Fibroblast of mammary gland (primary cell): ENCODE results near the gene CD320.

Source experiments
- DNase-seq: peaks from one replicate; pipeline ENCODE4 v3.0.0-alpha.2; 2010; ENCODE audit warnings: low read depth
- H3K4me3 ChIP-seq: 2 replicates; pipeline ENCODE4 v1.5.1; 2011; ENCODE audit warnings: low read depth, mild to moderate bottlenecking, low read length, moderate library complexity; ENCODE audit not compliant: control insufficient read depth
- TF ChIP-seq, protein P1 (sequence below): conservative IDR thresholded peaks from 2 replicates; pipeline ENCODE4 v1.5.1; 2011; ENCODE audit warnings: low read depth, low read length, inconsistent platforms; ENCODE audit not compliant: control insufficient read depth, insufficient read depth

The CD320 gene

DNA sequence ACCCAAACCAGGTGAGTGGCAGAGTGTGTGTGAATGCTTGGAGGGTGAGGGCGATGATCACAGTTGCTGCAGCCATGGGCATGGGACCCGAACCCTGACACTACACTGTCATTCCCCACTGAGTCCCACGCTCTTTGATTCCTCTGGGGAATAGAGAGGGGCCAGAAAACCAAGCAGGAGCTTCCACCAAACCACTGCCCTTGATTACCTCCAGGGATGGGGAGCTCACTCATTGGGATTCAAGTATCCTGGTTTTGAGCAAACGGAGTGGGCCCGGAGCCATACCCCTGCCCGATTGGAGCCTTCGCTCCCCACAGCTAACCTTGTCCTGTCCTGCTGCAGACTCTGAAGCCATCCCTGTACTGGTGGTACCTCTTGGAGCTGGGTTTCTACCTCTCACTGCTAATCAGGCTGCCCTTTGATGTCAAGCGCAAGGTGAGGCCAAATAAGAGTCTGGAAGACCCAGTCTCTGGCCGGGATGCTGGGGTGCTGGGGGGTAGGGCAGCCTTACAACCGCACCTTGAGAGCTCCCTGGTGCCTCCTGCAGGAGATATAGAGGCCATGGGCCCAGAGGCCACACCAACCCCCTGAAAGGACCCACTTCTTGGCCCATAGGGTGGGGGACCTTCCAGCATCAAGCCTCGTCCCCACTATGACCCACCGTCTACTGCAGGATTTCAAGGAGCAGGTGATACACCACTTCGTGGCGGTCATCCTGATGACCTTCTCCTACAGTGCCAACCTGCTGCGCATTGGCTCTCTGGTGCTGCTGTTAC is 51.7 kb downstream of the CD320 start:
- no peak for DNase-seq
- TF ChIP-seq, protein P1, sequence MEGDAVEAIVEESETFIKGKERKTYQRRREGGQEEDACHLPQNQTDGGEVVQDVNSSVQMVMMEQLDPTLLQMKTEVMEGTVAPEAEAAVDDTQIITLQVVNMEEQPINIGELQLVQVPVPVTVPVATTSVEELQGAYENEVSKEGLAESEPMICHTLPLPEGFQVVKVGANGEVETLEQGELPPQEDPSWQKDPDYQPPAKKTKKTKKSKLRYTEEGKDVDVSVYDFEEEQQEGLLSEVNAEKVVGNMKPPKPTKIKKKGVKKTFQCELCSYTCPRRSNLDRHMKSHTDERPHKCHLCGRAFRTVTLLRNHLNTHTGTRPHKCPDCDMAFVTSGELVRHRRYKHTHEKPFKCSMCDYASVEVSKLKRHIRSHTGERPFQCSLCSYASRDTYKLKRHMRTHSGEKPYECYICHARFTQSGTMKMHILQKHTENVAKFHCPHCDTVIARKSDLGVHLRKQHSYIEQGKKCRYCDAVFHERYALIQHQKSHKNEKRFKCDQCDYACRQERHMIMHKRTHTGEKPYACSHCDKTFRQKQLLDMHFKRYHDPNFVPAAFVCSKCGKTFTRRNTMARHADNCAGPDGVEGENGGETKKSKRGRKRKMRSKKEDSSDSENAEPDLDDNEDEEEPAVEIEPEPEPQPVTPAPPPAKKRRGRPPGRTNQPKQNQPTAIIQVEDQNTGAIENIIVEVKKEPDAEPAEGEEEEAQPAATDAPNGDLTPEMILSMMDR = no peak
- no peak overlapping the region for H3K4me3 ChIP-seq

DNA sequence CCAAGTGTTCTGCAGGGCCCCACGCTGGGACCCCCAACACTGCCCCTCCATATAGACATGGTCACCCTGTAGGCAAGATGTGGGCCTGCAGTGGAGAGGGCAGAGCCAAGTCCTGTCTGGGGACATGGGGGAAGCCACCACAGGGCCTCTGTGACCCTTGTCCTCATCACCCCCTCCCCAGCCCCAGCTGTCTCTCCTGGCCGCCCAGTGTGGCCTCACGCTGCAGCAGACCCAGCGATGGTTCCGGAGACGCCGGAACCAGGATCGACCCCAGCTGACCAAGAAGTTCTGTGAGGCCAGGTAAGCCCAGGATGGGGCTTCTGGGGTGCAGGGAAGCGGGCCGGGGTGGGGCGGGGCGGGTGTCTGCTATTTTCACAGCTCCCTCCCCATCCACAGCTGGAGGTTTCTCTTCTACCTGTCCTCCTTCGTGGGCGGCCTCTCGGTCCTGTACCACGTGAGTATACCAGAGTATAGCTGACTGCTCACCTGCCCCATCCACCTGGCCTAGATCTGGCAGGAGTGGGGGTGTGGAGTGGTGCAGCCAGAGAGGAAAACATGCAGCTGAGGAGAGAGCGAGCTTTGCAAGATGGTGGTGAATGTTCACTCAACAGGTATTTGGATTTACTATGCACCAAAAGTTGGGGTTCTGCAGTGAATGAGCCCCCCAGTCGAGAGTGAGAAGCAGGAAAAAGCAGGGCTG is 52.6 kb downstream of the CD320 start:
- H3K4me3 ChIP-seq = no peak overlapping the region
- no peak for DNase-seq
- TF ChIP-seq, protein P1 = no peak

DNA sequence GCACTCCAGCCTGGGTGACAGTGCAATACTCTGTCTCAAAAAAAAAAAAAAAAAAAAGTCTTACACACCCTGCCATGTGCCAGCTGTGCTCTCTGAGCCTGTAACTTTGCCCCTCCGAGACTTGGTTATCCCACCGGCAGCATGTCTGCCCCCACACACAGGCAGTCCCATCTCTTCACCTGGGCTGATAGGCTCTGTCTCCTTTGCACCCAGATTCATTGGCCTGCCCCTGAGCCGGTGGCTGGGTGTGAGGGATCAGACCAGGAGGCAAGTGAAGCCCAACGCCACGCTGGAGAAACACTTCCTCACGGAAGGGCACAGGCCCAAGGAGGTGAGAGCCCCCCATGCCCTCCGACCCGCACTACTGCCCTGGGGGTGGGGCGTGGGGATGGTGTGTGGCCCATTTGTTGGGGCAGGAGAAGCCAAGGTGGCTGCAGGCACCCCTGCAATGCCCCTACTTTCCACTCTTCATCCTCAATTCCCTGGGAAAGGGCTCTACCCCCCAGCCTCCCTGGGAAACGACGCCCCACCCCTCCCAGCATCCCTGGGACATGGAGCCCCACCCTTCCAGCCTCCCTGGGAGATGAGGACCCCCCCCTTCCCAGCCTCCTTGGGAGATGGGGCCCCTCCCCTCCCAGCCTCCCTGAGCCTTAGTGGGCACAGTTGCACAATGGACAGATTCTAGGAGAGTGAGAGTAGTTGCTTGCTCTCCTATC is 53.7 kb downstream of the CD320 start:
- TF ChIP-seq, protein P1 = no peak
- H3K4me3 ChIP-seq = no peak overlapping the region
- DNase-seq = no peak

DNA sequence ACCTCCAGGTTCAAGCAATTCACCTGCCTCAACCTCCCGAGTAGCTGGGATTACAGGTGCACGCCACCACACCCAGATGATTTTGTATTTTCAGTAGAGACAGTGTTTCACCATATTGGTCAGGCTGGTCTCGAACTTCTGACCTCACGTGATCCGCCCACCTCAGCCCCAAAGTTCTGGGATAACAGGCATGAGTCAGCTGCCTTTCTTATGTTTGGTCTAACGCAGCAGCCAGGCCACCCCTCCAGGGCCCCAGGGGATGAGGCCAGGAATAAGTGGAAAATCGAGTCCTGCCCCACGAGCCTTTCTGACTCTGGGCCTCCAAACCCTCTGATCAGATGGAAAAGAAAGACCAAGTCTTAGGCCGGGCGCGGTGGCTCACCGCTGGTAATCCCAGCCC is 54.5 kb downstream of the CD320 start:
- no peak overlapping the region for H3K4me3 ChIP-seq
- DNase-seq = peak; percentile 18
- TF ChIP-seq, protein P1 = no peak

DNA sequence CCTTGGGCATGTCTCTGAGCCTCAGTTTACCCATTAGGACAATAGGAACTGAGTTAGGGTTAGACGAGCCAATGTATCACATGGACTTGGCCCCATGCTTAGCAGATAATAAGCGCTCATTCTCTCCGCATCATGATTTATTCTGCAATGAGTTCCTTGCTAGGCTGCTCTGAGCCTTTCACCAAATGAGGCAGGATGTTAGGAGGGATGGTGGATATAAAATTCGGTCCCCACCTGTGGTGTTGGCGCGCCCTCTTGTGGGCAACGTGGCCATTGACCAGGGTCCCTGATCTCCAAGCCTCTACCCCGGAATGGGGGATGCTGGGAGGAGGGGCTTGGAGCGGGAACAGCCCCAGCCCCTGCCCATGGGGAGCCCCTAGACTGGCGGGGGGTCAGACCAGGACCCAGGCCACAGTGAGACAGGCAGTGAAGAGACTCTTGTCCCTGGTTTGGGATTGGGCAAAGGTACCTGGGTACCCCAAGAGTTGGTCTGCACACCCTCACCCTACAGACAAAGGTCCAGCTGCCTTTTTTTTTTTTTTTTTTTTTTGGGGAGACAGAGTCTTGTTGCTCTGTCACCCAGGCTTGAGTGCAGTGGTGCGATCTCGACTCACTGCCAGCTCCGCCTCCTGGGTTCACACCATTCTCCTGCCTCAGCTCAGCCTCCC is 55.1 kb downstream of the CD320 start:
- DNase-seq = peak; percentile 73
- TF ChIP-seq, protein P1 = peak; percentile 90
- H3K4me3 ChIP-seq = no peak overlapping the region
